ENCODE results near the gene DUSP19.
"Not testable (repeated sequence)": the region's sequence is repeated elsewhere in the genome, so short reads cannot be mapped to it uniquely, and the experiment has no call there.

Gene DUSP19

GRCh38 chr2:183078464-183079138 lies at the start of gene DUSP19:
Gene DUSP19, plus strand, starts transcription at chr2:183078747. Its CDS starts 187 bp downstream, at chr2:183078934.
- peak; percentile 62 for DNase-seq (ENCODE audit: low read depth)

DNA sequence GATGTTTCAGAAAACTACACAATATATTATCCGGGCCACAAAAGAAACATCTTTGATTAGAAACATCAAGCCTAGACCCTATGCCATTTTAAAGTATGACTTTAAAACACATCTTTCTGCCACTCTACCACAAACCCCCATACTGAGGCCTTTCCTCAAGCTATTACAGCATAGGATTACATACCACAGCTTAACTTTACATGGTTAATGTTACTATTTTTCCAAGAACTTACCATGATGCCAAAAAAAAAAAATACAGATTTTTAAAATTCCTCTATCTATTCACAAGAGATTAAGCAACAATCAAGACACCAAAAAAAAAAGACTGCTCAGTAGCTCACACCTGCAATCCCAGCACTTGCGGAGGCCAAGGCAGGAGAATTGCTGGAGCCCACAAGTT lies 49.3 kb upstream of the DUSP19 start:
- no peak for DNase-seq (ENCODE audit: low read depth)

- no peak for DNase-seq (ENCODE audit: low read depth)
Observed at GRCh38 chr2:183031911-183032794, 46.4 kb upstream of the DUSP19 start.

DNA sequence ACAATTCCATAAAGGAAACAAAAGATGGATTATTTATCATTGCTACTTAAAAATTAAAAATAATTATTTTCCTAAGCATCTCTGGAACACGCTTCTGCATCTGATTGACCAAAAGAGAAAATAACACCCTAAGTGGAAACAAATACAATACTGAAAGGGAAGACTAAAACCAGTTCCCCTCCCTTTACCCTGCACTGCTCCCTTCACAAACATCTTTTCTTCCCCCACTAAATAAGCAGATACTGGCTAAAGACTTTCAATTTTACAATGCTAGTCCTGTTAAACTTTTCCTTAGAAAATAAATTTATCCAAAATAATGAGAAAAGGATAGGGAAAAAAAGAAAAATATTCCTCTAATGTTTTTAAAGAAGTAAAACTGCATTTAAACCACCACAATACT lies 44.6 kb upstream of the DUSP19 start:
- no peak for DNase-seq (ENCODE audit: low read depth)

DNA sequence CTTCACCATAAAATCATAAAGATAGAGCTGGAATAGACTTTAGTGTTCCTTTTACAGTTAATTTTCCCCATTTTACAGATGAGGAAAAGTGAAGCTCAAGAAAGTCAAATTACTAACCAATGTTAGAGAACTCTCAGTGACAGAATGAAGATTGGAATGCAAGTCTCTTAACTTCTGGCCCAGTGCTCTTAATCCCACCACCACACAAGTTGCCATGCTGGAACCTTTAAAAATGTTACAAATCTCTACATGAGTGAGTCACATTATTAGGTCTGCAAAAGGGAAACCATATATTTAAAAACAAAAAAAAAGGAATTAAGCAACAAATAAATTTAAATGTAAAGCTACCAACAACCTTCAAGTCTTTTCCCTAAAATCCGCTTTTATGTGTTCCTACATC lies 43.7 kb upstream of the DUSP19 start:
- no peak for DNase-seq (ENCODE audit: low read depth)

DNA sequence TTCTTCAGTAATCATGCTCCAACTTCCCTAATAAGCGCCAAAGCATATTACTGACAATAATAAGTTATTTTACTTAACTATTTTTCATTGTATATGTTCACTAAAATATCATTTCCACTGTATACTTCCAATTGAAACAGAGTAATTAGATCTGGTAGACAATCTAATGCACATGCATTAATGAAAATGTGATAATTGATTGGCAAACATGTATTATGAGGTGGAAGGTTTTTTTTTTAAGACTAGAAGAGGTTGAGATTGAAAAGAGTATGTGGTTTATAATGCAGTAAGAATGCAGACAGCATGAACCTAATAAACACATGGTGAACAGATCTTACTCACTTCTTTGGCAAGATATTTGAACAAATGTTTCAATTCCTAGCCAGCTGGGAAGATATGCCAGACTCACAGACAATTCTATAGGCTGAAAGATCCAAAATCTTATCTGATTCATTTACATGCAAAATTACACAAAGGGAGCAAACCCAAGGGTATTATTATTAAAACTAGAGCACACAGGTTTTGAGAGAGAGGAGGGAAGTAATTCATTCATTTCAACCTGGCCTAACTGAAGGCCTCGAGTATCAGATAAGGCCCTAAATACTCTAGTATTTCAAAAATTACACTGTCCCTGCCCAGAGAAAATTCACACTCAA lies 43.1 kb upstream of the DUSP19 start:
- no peak for DNase-seq (ENCODE audit: low read depth)

GRCh38 chr2:183035954-183036669 lies 42.4 kb upstream of the DUSP19 start:
- DNase-seq (ENCODE audit: low read depth) = no peak

- no peak for DNase-seq (ENCODE audit: low read depth)
Observed at GRCh38 chr2:183037074-183037552, 41.4 kb upstream of the DUSP19 start.

- DNase-seq (ENCODE audit: low read depth) = peak; percentile 0
Observed at GRCh38 chr2:183037553-183038340, 40.8 kb upstream of the DUSP19 start.

GRCh38 chr2:183038341-183039300 lies 39.9 kb upstream of the DUSP19 start, which contains the start of gene NCKAP1:
Gene NCKAP1, minus strand, starts transcription at chr2:183038457. Its CDS starts 358 bp downstream, at chr2:183038099.
- DNase-seq (ENCODE audit: low read depth) = peak; percentile 70

GRCh38 chr2:183040604-183041003 lies 37.9 kb upstream of the DUSP19 start:
- DNase-seq (ENCODE audit: low read depth) = no peak

DNA sequence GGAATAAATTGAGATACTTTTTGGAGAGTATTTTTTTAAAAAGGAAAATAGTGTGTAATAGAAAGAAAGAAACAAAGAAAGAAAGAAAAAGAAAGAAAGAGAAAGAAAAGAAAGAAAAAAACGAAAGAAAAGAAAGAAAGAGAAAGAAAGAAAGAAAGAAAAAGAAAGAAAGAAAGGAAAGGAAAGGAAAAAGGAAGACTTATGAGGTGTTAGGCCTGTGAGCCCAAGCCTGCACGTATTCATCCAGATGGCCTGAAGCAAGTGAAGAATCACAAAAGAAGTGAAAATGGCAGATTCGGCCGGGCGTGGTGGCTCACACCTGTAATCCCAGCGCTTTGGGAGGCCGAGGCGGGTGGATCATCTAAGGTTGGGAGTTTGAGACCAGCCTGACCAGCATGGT lies 35.0 kb upstream of the DUSP19 start:
- DNase-seq (ENCODE audit: low read depth) = not testable (repeated sequence)

DNA sequence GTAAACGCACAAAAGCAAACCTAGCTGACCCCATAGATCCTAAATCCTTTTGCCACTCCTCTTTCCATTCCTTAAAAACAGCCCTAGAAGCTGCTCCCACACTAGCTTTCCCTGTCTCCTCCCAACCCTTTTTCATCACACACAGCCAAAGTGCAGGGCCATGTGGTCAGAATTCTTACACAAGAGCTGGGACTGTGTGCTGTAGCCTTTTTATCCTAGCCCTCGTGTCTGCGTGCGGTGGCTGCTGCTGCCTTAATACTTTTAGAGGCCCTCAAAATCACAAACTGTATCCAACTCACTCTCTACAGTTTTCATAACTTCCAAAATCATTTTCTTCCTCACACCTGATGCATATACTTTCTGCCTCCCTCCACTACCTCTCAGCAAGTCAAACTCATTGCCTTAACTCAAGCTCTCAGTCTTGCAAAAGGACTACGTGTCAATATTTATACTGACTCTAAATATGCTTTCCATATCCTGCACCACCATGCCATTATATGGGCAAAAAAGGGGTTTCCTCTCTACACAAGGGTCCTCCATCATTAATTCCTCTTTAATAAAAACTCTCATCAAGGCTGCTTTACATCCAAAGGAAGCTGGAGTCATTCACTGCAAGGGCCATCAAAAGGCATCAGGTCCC lies 30.9 kb upstream of the DUSP19 start:
- not testable (repeated sequence) for DNase-seq (ENCODE audit: low read depth)

DNA sequence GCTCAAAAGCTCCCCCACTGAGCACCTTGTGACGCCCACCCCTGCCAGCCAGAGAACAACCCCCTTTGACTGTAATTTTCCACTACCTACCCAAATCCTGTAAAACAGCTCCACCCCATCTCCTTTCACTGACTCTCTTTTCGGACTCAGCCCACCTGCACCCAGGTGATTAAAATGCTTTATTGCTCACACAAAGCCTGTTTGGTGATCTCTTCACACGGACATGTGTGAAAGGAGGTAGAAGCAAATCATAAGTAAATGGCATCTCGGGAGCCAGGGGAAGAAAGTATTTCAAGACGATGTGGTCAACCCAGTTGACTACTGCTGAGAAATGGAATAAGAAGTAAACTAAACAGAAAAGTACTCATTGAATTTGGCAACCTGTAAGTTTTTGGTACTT lies 29.1 kb upstream of the DUSP19 start:
- DNase-seq (ENCODE audit: low read depth) = no peak

- no peak for DNase-seq (ENCODE audit: low read depth)
Observed at GRCh38 chr2:183057333-183057985, 21.1 kb upstream of the DUSP19 start.

GRCh38 chr2:183059561-183059960 lies 19.0 kb upstream of the DUSP19 start:
- DNase-seq (ENCODE audit: low read depth) = no peak

GRCh38 chr2:183060571-183061231 lies 17.8 kb upstream of the DUSP19 start:
- DNase-seq (ENCODE audit: low read depth) = no peak

GRCh38 chr2:183063083-183063482 lies 15.5 kb upstream of the DUSP19 start:
- DNase-seq (ENCODE audit: low read depth) = no peak

All from stimulated activated CD8-positive, alpha-beta memory T cell treated with anti-CD3 and anti-CD28 coated beads, Interleukin-7, amount 100 ng/mL, for 24 hours (primary cell).